HG02870 (cell line): ENCODE measurements around the gene SLC39A3.
"Not testable (repeated sequence)": the region's sequence is repeated elsewhere in the genome, so short reads cannot be mapped to it uniquely, and the experiment has no call there.

Source experiments
- ATAC-seq: cut with Tn5 transposase; IDR thresholded peaks from one replicate; pipeline ENCODE4 v1.9.1; 2021; ENCODE audit warnings: mild to moderate bottlenecking, moderate library complexity; ENCODE audit not compliant: unreplicated experiment

Gene SLC39A3

DNA sequence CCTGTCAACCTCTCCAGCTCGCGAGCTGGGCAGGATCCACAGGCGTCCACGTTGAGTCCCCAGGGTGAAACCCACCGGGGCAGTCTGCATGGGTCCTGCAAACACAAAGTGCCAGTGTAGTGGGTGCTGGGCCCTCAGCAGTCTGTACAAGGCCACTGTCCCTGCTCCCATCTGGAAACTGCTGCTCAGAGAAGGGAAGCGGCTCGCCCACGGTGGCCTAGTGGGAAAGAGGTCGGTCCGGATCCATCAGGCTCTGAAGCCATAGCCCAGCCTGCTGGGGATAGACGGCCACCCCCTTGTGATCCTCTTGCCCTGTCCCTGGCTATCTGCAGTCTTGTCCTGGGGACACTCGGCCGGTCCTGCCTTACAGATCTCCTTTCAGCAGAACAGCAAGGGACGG lies 16.1 kb downstream of the SLC39A3 start:
- no peak for ATAC-seq

DNA sequence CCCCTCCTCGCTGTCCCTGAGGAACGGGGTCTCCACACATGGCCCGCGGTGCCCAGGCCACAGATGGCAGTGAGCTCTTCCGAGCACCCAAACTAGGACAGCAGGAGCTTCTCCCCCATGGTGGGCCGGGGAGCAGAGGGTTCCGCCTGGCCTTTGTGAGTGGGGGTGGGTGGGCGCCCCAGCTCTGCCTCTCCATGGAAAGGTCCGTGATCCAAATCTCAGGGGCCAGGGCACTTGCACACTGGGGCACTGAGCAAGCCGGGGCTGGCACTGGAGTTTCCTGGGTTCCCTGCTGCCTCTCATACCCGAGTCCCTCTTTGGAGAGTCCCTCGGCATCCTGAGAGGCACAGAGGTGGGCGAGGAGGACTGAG lies 16.5 kb downstream of the SLC39A3 start:
- no peak for ATAC-seq

DNA sequence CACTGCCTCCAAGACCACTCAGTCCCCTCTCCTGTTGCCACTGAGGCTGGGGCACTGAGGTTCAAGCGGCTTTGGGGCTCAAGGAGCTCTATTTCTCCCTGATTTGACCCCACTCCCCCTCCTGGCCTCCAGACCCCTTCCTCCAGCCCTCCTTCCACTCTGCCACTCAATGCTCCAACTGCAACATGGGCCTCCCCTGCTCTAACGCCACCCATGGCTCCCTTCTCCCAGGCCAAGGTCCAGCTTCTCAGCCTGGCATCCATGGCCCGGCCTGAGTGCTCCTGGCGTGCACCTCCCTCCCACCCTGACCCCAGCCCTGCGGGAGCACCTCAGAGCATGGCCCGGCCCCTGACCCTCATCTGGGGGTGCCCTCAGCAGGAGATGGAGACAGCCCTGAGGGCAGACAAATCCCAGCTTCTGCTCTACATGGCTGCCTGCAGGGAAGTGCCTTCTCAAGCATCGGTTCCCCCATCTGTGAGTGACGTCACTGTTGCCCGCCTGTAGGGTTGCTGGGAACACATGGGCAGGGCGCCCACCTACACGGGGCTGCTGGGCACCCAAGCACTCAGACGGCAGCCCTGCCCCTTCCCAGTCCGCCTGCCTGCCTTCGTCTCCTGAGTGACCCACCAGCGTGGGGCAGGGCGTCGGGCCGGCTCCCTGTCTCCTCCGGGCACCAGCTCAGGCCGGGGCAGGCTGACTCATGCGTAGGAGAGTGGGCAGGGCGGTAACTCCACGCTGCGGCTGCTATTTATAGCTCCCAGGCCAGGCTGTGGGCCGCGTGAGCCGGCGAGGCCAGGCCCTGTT lies 17.1 kb downstream of the SLC39A3 start:
- no peak for ATAC-seq

DNA sequence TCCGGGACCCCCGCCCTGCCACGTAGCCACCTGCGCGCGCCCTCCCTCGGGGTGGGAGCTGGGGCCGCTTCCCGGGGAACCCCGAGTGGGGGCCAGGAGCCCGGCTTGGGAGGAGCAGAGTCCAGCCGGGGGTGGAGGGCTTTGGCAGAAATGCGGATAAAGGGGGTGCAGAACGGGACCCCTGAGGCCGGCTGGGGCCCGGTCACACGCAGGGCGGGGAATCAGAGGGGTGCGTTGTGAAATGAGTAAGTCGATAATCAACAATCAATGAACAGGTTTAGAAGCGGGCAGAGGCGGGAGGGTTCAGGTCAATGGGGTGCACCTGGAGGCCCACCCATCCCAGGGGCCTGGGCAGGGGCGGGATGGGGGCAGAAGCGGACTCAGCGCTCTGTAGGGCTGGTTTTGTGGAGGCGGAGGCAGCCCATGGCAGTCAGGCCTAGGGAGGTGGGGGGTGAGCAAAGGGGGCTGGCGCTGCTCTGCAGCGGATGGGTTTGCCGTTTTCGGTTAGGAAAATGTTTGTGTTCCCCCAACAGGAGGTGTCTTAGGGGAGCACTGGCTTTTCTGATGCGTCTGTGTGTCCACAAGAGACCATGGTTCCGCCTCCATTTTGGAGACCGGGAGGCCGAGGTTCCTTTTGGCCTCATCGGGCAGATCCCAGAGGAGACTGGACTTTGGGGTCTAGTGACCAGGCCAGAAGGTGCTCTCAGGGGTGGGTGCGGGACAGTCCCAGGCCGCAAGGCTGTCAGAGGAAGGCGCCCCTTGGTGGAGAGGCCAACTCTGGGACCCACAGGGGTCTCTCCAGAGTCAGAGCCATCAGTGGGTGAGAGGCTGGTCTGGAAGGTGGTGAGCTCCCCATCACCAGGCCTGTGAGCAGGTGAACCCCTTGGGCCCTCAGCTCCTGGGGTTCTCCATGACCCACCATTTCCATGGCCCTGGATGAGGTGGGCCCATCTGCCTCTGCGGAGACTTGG lies 18.0 kb downstream of the SLC39A3 start:
- ATAC-seq: no peak

DNA sequence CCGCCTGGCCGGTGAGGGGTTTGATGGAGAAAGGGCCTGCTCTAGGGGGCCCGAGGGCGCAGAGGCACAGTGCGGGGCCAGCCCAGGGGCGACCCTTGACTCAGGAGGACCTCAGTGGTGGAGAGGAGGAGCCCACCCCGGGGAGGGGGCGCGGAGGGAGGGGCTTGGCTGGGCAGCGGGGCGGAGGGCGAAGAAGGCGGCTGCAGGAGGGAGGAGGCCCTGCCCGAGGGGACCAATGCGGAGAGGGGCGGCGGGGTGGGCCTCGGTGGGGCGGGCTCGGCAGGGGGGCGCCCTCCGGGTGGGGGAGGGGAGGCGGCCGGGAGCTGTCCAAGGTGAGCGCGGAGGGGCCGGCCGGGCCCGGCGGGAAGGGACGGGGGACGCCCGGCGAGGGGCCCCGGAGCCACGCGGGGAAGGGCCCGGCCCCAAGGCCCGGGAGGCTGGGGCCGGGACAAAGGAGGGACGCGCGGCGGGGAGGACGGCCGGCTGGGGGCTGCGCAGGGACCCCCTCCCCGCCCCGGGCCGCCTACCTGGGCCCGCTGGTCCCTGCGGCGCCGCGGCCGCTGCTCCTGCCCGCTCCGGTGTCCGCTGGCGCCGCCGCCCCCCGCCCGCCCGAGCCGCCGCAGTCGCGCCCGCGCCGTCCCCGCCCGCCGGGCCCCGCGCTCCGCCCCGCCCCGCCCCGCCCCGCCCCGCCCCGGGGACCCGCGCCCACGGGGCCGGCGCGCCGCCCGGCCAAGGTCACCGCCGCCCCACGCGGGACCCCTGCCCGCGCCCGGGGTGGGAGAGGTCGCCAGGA lies 18.8 kb downstream of the SLC39A3 start, which contains the start of gene DIRAS1:
Gene DIRAS1 (minus strand): TSS at position 596 of the 793 bp plus-strand sequence. CDS start 3,566 bp downstream, outside the sequence.
- no peak for ATAC-seq

DNA sequence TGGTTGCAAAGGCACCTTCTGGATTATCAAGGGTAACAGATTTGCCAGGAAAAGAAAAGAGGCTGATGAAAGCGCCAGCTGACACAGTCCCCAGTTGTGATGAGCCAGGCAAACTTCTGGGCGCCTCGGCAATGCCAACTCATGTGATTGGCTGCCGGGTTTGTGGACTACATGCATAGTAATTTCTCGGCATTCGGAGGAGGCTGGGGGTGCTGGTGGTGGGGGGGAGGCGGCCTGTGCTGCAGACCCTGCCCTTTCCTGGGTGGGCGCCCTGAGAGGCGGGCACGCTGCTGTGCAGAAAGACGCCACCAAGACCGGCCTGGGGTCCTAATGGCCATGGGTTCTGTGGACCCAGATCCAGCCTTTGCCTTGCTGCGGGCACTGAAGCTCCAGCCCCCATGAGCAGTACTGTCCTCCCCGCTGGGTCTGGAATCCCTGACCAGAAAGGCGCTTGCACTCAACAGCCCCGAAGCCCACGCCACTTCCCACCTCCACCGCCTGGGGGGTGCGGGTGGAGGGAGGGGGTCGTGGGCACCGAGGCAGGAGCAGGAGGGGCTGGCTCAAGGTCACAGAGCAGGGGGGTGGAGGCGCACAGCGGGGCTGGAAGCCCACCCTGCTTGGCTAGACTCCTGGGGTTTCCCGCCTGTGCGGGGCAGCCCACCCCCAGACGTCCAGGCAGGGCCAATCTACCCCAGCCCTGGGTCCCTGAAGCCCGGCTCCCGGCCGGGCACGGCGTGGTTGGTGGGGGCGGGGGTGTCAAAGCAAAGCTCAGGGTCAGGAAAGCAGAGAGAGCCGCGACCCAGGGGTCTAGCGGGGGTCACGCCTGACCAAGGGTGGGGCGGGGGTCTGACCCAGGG lies 19.7 kb downstream of the SLC39A3 start:
- ATAC-seq: no peak

DNA sequence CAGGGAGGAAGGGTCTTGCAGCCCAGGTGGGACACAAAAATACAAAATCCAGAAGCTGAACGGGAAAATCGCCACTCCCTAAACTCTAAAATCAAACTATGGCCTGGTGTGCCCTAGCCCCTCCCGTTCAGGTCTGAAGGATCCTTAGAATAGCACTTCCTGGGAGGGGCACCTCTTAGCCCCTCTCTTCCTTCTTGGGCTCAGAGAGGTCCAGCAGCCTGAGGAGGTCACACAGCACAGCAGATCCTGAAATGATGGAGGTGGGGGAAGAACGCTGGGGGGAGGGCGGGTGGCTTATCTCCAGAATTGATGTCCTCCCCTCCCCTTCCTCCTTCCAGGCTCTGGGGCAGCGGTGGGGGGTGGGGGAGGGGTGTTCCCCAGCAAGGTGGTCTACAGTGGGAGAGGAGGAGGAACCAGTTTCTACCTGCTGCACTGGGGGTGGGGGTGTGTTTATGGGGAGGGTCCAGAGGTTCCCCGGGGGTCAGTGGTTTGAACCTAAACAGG lies 20.5 kb downstream of the SLC39A3 start:
- ATAC-seq: no peak

DNA sequence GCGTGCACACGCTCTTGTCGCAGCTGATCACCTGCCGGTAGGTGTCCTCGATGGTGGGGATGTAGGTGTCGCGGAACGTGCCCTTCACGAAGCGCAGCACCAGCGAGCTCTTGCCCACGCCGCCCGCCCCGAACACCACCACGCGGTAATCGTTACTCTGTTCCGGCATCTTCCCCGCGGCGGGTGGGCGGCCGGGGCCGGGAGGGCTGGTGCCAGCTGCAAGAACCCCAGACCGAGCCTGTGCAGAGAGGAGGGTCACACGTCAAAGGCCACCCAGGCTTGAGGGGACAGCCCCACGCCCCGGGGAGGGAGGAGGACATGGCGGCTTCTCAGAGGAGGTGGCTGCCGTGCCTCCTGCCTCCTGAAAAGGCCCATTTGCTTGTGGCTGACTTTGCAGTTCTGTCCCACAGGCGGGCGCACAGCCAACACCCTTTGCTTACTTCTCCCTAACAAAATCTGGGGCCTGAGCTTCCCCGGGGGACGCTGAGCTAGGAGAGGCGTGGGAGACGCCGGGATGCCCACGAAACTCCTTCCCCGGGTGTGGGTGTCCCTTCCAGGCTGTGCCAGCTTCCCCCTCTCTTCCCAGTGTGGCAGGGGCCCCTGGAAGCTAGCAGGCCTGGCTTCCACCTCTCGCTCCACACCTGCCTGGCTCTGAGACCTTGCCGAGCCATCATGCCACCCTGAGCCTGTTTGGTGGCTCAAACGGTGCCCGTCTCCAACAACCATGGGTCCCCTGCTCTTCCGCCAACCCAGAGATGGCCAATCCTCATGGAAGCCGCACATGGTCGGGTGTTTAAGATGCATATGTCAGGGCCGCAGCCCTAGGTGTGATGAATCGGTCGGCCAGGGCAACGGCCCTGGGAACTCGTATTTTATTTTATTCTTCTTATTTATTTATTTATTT lies 21.9 kb downstream of the SLC39A3 start:
- no peak for ATAC-seq

DNA sequence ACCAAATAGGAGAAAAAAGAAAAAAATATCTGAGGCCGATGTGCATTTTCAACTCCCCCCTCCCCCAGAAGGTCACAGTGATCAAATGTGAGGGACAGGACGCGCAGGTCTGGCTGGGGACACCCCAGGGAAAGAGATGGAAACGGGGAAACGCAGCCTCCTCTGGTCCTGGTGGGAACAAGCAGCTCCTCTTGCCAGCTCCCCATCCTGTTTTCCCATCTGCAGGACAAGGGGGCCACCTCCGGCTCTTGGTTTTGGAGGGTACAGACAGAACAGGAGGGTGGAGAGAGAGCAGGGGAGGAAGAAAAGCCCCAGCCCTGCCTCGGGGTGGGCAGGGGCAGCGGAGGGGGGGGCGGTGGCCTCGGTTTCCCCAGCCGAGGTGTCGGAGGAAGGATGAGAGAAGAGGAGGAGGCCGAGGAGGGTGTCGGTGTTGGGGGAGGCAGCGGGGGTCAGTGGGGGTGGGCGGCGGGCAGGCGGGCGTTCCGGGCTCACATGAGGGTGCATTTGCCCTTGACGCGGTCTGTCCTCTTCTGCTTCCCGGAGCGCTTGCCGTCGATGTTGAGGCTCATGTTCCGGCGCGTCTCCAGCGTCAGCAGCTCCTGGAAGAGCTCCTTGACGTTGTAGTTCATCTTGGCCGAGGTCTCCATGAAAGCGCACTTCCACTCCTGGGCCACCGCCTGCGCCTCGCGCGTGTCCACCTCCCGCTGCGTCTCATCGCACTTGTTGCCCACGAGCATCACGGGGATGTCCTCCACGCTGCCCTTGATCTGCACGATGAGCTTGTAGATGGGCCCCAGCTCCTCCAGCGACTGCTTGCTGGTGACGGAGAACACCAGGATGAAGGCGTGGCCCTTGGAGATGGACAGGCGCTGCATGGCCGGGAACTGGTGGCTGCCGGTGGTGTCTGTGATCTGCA lies 22.8 kb downstream of the SLC39A3 start:
- no peak for ATAC-seq

DNA sequence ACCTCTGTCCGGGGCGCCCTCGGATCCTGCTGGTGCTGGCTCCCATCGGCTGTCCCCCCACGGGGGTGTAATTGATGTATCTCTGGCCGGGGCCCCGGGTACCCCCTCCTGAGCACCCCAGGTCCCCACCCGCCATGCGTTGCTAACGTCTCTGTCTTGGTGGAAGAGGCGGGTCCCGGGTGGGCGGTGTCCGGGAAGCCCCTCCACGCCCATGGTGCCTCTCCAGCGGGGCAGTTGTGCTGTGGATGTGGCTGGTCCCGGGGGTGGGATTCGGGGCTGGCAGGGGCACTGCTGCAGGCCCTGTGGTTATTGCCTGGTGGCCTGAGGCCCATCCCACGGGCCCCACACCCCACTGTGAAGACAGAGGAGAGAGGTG lies 23.6 kb downstream of the SLC39A3 start:
- ATAC-seq: no peak

DNA sequence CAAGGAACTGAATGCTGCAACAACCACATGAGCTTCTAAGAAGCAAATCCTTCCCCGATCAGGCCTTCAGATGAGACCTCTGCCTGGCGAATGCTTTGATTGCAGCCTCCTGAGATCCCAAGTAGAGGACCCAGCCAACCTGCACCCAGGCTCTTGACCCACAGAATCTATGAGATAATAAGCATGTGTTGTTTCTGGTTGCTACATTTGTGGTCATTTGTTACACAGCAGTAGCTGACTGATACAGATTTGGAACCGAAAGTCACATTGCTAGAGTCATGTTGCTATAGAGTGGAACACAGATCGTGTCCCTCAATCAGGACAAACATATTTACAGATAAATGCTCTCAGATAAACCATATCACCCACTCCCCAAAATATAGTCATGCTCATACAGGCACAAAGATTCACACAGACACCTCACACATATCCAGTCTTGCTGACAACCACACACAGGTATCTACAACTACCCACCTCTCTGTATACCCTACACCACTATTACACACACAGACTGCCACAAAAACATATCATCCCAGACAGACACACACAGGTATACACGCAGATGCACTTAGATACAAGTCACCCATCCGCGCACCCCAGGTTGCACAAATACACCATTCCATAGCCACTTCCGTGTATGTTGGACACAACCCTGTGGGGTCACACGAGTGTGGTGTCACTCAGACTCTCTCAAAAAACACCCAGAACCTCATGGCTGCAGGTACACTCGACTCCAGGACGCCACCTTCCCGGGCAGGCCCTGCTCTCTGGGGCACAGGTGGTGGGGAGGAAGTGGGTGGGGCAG lies 24.1 kb downstream of the SLC39A3 start:
- no peak for ATAC-seq

DNA sequence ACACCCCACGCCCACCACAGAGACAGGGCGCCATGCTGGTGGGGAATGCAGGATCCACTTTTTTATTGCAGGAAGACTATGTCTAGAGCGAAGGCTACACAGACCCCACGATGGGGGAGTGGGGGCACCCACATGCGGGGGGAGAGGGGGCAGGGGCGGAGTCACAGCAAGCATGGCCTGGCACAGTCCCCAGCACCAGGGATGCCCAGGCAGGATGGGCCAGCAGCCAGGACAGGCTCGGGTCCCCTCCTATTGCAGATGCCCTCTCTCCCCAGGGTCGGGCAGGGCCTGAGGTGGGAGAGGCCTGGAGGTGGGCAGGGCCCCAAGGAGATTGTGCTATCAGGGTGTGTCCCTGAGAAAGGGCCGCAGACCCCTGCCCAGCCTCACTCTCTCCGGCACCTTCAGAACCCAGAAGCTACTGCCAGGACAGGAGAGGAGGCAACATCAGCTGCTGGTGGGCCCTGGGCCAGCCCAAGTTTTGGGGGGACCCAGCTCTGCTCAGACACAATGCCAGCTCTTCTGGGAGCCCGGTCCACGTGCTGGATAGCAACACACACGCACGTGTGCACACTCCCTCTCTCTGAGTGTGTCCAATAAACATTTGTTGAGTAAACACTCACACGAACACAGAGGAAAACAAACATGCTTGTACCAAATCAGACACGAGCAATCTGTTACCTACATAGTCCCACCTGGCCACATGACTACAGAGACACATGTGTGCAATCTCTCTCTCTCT lies 25.1 kb downstream of the SLC39A3 start:
- ATAC-seq: no peak

DNA sequence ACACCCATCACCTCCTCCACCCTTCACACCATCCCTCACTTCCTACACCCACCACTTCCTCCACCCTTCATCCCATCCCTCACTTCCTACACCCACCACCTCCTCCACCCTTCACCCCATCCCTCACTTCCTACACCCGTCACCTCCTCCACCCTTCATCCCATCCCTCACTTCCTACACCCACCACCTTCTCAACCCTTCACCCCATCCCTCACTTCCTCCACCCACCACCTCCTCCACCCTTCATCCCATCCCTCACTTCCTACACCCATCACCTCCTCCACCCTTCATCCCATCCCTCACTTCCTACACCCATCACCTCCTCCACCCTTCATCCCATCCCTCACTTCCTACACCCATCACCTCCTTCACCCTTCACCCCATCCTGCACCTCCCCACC lies 25.7 kb downstream of the SLC39A3 start:
- ATAC-seq: not testable (repeated sequence)

DNA sequence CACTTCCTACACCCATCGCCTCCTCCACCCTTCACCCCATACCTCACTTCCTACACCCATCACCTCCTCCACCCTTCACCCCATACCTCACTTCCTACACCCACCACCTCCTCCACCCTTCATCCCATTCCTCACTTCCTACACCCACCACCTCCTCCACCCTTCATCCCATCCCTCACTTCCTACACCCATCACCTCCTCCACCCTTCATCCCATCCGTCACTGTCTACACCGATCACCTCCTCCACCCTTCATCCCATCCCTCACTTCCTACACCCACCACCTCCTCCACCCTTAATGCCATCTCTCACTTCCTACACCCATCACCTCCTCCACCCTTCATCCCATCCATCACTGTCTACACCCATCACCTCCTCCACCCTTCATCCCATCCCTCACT lies 26.6 kb downstream of the SLC39A3 start:
- not testable (repeated sequence) for ATAC-seq

DNA sequence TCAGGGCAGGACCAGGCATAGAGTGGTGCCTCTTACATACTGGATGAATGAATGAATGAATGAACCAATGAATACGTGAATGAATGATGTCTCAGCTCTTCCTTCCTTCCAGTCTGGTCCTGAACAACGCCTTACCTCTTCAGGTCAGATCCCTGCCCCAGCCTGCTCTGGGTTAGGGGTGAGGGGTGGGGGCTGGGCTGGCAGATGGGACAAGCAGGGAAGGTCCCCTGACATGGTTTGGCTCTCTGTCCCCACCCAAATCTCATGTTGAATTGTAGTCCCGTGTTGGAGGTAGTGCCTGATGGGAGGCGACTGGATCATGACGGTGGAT lies 28.0 kb downstream of the SLC39A3 start:
- ATAC-seq: no peak

DNA sequence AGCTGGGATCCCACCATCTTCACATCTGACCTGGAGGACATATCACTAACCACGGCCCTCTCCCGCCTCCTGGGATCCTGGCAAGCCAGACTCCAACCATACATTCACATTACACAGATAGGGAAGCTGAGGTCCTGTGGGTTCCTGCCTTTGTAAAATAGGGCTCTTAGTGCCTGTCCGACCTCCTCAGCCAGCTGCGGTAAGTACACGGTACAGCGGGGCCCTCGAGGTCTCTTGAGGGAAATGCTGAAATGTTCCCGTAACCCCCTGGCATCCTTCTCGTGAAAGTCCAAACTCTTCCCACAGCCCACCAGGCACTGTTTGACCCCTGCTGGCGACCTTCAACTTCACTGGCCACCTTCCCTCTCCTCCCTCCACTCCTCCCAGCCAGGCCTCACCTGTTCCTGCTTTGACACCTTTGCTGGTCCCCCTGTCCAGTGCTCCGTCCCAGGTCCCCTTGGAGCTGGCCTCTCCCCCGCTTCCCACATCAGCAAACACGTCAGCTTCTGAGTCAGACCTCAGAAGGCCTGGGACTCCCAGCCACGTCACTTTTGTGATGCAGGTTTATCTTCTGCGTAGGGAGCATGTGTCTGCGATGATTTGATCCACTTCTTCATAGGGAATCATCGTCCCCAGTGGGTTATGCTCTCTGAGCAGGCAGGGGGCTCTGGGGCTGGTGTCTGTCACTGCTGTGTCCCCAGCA lies 28.5 kb downstream of the SLC39A3 start:
- ATAC-seq: no peak
